ENCODE results near the gene FUBP3.

FUBP3 gene

GRCh38 chr9:130609163-130609562, 29.8 kb downstream of the FUBP3 start:
- TF ChIP-seq CTCF (IDR thresholded peaks at IDR 0.05): no peak

- TF ChIP-seq CTCF (IDR thresholded peaks at IDR 0.05): no peak
Measured at GRCh38 chr9:130610862-130611707, 31.7 kb downstream of the FUBP3 start.

- no peak for TF ChIP-seq CTCF (IDR thresholded peaks at IDR 0.05)
Measured at GRCh38 chr9:130616451-130616850, 37.1 kb downstream of the FUBP3 start.

GRCh38 chr9:130623466-130623865, 44.1 kb downstream of the FUBP3 start:
- TF ChIP-seq CTCF (IDR thresholded peaks at IDR 0.05): no peak

- TF ChIP-seq CTCF (IDR thresholded peaks at IDR 0.05): no peak
Measured at GRCh38 chr9:130624154-130624553, 44.8 kb downstream of the FUBP3 start.

GRCh38 chr9:130626249-130626996, 47.0 kb downstream of the FUBP3 start:
- no peak for TF ChIP-seq CTCF (IDR thresholded peaks at IDR 0.05)

- TF ChIP-seq CTCF (IDR thresholded peaks at IDR 0.05): no peak
Measured at GRCh38 chr9:130627051-130627450, 47.7 kb downstream of the FUBP3 start.
